Left ventricle myocardium inferior (tissue), 1 donor: ENCODE measurements around the gene GATAD2B. TPM values are rescaled to one million over a fixed set of nuclear protein-coding genes. Genes with fewer than 3 reads are reported as not detected.

Source experiments
- DNase-seq: peaks from one replicate; pipeline ENCODE4 v3.0.0-alpha.2; 2020
- H3K27ac ChIP-seq: fragments of 200-600 bp; replicated peaks from 2 replicates; pipeline ENCODE4 v1.8.0; 2021
- H3K27me3 ChIP-seq: fragments of 200-600 bp; 2 replicates; pipeline ENCODE4 v1.8.0; 2021; ENCODE audit warnings: low read depth
- H3K36me3 ChIP-seq: fragments of 200-600 bp; 2 replicates; pipeline ENCODE4 v1.8.0; 2021
- H3K4me1 ChIP-seq: fragments of 200-600 bp; 2 replicates; pipeline ENCODE4 v1.8.0; 2021
- H3K4me3 ChIP-seq: fragments of 200-600 bp; 2 replicates; pipeline ENCODE4 v1.8.0; 2021; ENCODE audit warnings: mild to moderate bottlenecking, moderate library complexity
- H3K9me3 ChIP-seq: fragments of 200-600 bp; replicated peaks from 2 replicates; pipeline ENCODE4 v1.8.0; 2021
- intact Hi-C: fragments of 100-400 bp; cut with micrococcal nuclease; formaldehyde crosslinking; loops from one replicate; pipeline ENCODE4 v1.11.0; 2022
- total RNA-seq: library from RNA; stranded (reverse); fragmentation: NEBNext Ultra II Directional; extraction: Animal tissue kit (Norgen Biotek cat#: 25700); gene quantifications from one replicate; pipeline ENCODE4 v1.2.1, GENCODE V29; 2021
- TF ChIP-seq, protein P1 (sequence below): fragments of 200-600 bp; IDR thresholded peaks from 2 replicates; pipeline ENCODE4 v1.8.0; 2021; ENCODE audit warnings: antibody characterized with exemption, mild to moderate bottlenecking, borderline replicate concordance
- donor health status: DM: no; HTN: yes; CAD: no; lungs with severe emphysema.

The GATAD2B gene
- total RNA-seq, 1 donor from 2014 or later, result 35.4 TPM

DNA sequence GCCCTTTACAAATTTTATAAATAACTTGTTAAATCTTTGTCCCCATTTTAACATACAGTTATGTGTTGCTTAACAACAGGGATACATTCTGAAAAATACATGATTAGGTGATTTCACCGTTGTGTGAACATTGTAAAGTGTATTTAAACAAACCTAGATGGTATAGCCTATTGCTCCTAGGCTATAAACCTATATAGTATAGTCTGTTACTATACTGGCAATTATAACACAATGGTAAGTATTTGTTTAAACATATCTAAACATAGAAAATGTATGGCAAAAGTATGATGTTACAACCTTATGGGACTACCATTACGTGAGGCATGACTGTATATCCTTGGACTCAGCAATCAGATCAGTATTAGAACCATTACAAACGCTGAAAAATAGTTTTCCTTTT, 36.6 kb downstream of the GATAD2B start:
- intact Hi-C loops, result no loop called here
- DNase-seq, result no peak
- Histone ChIP-seq H3K27me3 (no peaks in the 10 kb centered on the region), H3K36me3 (no peaks in the 10 kb centered on the region), H3K9me3 (no peaks in the 10 kb centered on the region), H3K4me1 (peaks cover 55% of the 10 kb centered on the region), H3K27ac (no peak overlapping the region), H3K4me3 (no peak overlapping the region)
- TF ChIP-seq, protein P1, sequence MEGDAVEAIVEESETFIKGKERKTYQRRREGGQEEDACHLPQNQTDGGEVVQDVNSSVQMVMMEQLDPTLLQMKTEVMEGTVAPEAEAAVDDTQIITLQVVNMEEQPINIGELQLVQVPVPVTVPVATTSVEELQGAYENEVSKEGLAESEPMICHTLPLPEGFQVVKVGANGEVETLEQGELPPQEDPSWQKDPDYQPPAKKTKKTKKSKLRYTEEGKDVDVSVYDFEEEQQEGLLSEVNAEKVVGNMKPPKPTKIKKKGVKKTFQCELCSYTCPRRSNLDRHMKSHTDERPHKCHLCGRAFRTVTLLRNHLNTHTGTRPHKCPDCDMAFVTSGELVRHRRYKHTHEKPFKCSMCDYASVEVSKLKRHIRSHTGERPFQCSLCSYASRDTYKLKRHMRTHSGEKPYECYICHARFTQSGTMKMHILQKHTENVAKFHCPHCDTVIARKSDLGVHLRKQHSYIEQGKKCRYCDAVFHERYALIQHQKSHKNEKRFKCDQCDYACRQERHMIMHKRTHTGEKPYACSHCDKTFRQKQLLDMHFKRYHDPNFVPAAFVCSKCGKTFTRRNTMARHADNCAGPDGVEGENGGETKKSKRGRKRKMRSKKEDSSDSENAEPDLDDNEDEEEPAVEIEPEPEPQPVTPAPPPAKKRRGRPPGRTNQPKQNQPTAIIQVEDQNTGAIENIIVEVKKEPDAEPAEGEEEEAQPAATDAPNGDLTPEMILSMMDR, result no peak

DNA sequence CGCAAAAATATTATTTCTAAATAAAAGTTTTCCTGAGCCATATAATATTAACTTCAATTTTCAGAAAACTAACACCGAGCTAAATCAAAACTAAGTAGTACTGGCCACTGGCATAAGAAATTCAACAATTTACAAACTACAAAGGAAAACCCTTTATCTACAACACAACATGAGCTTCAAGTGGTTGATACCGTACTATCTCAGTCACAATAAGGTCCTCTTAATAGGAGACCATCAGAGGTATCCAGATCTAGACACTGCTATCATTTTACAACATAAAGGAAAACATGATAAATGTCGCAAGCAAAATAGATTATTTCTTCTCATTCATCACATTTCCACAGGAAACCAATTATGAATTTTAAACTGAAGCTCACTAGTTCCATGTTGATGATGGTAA, 39.5 kb downstream of the GATAD2B start:
- no peak overlapping the region for H3K4me3 ChIP-seq
- H3K27ac ChIP-seq, result no peak overlapping the region
- no peaks in the 10 kb centered on the region for H3K27me3 ChIP-seq
- no peaks in the 10 kb centered on the region for H3K9me3 ChIP-seq
- intact Hi-C loops, result no loop called here
- peaks cover 57% of the 10 kb centered on the region for H3K4me1 ChIP-seq
- no peaks in the 10 kb centered on the region for H3K36me3 ChIP-seq
- DNase-seq, result no peak
- TF ChIP-seq, protein P1, result no peak

DNA sequence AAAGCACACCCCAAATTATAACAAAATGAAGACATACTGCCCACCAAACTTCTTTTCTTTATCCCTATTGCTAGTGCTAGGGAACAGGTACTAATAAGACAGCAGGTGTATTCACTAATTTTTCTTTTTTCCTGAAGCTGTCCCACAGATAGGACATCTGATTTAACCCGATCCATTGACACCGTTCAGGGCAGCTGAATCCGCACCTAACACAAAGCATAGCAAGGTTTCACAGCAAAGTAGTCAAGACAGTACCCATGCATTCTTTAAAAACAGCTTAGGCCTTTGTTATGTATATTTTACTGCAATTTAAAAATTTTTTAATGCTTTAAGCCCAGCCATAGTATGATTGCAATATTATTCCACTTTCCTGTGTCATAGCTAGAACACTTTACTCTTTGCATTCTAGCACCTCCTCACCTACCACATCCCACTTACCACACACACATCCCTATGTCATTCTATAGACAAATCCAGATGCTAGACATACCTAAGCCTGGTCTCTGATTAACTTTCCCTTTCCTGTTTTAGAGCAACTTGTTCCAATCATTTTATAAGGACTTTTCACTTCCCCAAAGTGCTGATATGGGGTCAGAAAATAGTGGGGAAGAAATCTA, 40.4 kb downstream of the GATAD2B start:
- Histone ChIP-seq H3K9me3 (no peaks in the 10 kb centered on the region), H3K27me3 (no peaks in the 10 kb centered on the region), H3K4me1 (peaks cover 49% of the 10 kb centered on the region), H3K4me3 (no peak overlapping the region), H3K27ac (no peak overlapping the region), H3K36me3 (no peaks in the 10 kb centered on the region)
- TF ChIP-seq, protein P1, result no peak
- intact Hi-C loops, result no loop called here
- DNase-seq, result no peak

DNA sequence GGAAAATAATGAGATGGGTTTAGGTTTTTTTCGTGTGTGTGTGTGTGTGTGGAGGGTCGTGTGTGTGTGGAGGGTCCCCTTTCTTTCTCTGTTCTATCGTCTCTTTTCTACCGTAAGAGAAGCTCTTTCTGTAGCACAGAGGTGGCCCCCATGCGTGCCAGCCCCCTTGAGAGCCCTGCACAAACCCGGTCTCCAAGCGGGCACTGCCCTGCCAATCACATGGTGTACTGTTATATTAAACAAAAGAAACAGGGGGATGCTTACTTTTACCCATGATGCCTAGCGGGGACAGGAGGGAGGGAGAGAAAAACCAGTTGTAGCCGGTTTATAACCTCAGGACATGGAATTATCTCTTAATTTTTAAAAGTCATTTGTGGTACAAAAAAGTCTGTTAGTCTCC, 41.0 kb downstream of the GATAD2B start:
- TF ChIP-seq, protein P1, result no peak
- no peaks in the 10 kb centered on the region for H3K27me3 ChIP-seq
- peak overlapping the region; percentile 41 for H3K4me3 ChIP-seq
- H3K27ac ChIP-seq, result peak overlapping the region; percentile 59
- intact Hi-C loops, result no loop called here
- H3K9me3 ChIP-seq, result no peaks in the 10 kb centered on the region
- H3K36me3 ChIP-seq, result no peaks in the 10 kb centered on the region
- peaks cover 48% of the 10 kb centered on the region for H3K4me1 ChIP-seq
- no peak for DNase-seq

DNA sequence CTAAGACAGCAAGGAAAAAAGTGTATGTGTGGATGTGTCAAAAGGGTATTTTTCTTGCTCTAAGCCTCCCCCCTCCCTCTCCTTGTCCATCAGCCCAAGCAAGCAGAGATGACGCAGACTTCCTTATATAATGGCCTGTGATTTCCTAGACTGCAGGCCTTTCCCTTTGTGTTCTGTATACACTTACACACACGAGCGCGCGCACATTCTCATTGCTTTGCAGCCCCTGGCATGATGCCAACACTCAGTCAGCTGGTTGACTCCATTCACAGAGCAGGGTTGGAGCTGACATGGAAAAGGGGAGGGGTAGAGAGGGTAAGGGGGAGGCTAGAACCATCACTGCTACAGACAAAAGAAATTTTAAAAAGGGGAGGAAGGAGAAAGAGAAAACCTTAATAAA, 41.8 kb downstream of the GATAD2B start:
- TF ChIP-seq, protein P1, result no peak
- Histone ChIP-seq H3K27ac (peak overlapping the region; percentile 59), H3K4me3 (peak overlapping the region; percentile 41), H3K36me3 (no peaks in the 10 kb centered on the region), H3K9me3 (no peaks in the 10 kb centered on the region), H3K27me3 (no peaks in the 10 kb centered on the region), H3K4me1 (peaks cover 55% of the 10 kb centered on the region)
- peak; percentile 85 for DNase-seq
- intact Hi-C loops, result no loop called here

DNA sequence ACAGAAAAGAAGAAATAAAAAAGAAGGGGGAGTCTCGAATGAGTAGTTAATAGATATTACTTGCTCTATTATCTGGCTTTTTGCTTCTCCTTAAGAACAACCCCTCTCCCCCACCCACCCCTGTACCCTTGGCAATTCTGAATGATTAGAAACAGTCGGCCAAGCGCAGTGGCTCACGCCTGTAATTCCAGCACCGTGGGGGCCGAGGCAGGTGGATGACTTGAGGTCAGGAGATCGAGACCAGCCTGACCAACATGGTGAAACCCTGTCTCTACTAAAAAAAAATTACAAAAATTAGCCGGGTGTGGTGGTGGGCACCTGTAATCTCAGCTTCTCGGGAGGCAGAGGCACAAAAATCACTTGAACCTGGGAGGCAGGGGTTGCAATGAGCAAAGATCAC, 42.7 kb downstream of the GATAD2B start:
- DNase-seq, result no peak
- Histone ChIP-seq H3K9me3 (no peaks in the 10 kb centered on the region), H3K4me1 (peaks cover 63% of the 10 kb centered on the region), H3K27ac (peak overlapping the region; percentile 59), H3K36me3 (no peaks in the 10 kb centered on the region), H3K4me3 (no peak overlapping the region), H3K27me3 (no peaks in the 10 kb centered on the region)
- intact Hi-C loops, result no loop called here
- TF ChIP-seq, protein P1, result no peak
